SU-DHL-6 (cell line): ENCODE measurements around the gene GBA2.

Experiments used
- H2AFZ ChIP-seq: fragments of 200-600 bp; sonication (generic); 2 replicates; pipeline ENCODE4 v1.6.1; 2014; ENCODE audit warnings: low read depth, mild to moderate bottlenecking, moderate library complexity, mixed read lengths, antibody characterized with exemption, low read length; ENCODE audit not compliant: severe bottlenecking
- H3F3A ChIP-seq: fragments of 200-600 bp; shearing (Covaris generic); 2 replicates; pipeline ENCODE4 v1.6.0; 2016; ENCODE audit warnings: antibody characterized with exemption, mild to moderate bottlenecking; ENCODE audit not compliant: insufficient read depth
- H3K27ac ChIP-seq: fragments of 200-600 bp; sonication (generic); 2 replicates; pipeline ENCODE4 v1.5.1; 2016; ENCODE audit warnings: low read depth, mild to moderate bottlenecking, low read length, moderate library complexity, mixed read lengths
- H3K27me3 ChIP-seq: fragments of 200-600 bp; sonication (generic), shearing (Covaris generic); 2 replicates; pipeline ENCODE4 v1.6.0; 2014; ENCODE audit warnings: mild to moderate bottlenecking, low read length
- H3K36me3 ChIP-seq: fragments of 200-600 bp; sonication (generic); 2 replicates; pipeline ENCODE4 v1.6.1; 2014; ENCODE audit warnings: mild to moderate bottlenecking, low read length, mixed read lengths
- H3K4me2 ChIP-seq: fragments of 300-600, 200-600 bp; shearing (Covaris generic), sonication (generic); 2 replicates; pipeline ENCODE4 v1.6.0; 2014; ENCODE audit warnings: low read length, low read depth, mild to moderate bottlenecking; ENCODE audit not compliant: poor library complexity, severe bottlenecking
- H3K4me3 ChIP-seq: fragments of 200-600 bp; sonication (generic); 2 replicates; pipeline ENCODE4 v1.5.1; 2014; ENCODE audit warnings: antibody characterized with exemption, low read length, mild to moderate bottlenecking, mixed read lengths; ENCODE audit not compliant: insufficient read depth, poor library complexity, severe bottlenecking
- H3K79me2 ChIP-seq: fragments of 200-600 bp; sonication (generic); 2 replicates; pipeline ENCODE4 v1.6.1; 2014; ENCODE audit warnings: mild to moderate bottlenecking, low read length, moderate library complexity; ENCODE audit not compliant: insufficient read depth
- H3K9ac ChIP-seq: fragments of 200-600 bp; sonication (generic); 2 replicates; pipeline ENCODE4 v1.7.0; 2014; ENCODE audit warnings: mild to moderate bottlenecking, low read length
- H3K9me2 ChIP-seq: fragments of 200-600 bp; sonication (generic); replicated peaks from 2 replicates; pipeline ENCODE4 v1.6.1; 2014; ENCODE audit warnings: low read length; ENCODE audit not compliant: insufficient read depth
- H3K9me3 ChIP-seq: fragments of 200-600 bp; sonication (generic); 2 replicates; pipeline ENCODE4 v1.6.1; 2014; ENCODE audit warnings: low read length, mixed read lengths; ENCODE audit not compliant: insufficient read depth
- H4K20me1 ChIP-seq: fragments of 200-600 bp; sonication (generic); 2 replicates; pipeline ENCODE4 v1.6.1; 2014; ENCODE audit warnings: low read depth, mild to moderate bottlenecking, antibody characterized with exemption, low read length, moderate library complexity, mixed read lengths
- EZH2phosphoT487 ChIP-seq: fragments of 200-600 bp; sonication (generic), shearing (Covaris generic); conservative IDR thresholded peaks from 2 replicates; pipeline ENCODE4 v1.6.1; 2018; ENCODE audit warnings: mild to moderate bottlenecking, antibody characterized with exemption, low read length, moderate library complexity, mixed read lengths
- TF ChIP-seq, protein P1 (sequence below): fragments of 200-600 bp; sonication (generic); IDR thresholded peaks from one replicate; pipeline ENCODE4 v1.5.1; 2017; ENCODE audit warnings: antibody characterized with exemption, mild to moderate bottlenecking, low read length, moderate library complexity; ENCODE audit not compliant: insufficient read depth, poor library complexity, severe bottlenecking

GBA2 gene

DNA sequence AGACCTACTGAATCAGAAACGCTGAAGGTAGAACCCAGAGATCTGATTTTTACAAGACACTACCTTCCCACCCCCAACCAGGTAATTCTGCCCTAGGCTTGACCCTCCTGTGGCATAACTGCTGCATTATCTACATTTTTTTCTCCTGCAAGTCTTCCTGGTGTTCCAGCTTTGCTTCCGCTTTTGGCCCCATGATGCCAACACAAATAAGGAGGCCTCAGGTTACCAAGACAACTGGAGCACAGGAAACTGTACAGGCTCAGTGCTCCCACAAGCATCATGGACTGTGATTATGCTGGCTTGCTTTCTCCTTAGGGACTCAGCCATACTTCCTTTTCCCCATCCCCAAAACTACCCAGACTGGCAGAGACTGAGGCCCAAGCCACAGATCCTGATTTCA, 11.6 kb upstream of the GBA2 start:
- no peaks in the 10 kb centered on the region for H3K79me2 ChIP-seq
- H3K4me3 ChIP-seq, result no peak overlapping the region
- no peak overlapping the region for H3K4me2 ChIP-seq
- no peaks in the 10 kb centered on the region for H3K36me3 ChIP-seq
- no peak overlapping the region for H3K27ac ChIP-seq
- peaks cover 18% of the 10 kb centered on the region for H3F3A ChIP-seq
- H3K9ac ChIP-seq, result no peak overlapping the region
- H3K9me2 ChIP-seq, result no peaks in the 10 kb centered on the region
- no peak overlapping the region for H2AFZ ChIP-seq
- H3K27me3 ChIP-seq, result no peaks in the 10 kb centered on the region
- H4K20me1 ChIP-seq, result no peaks in the 10 kb centered on the region
- TF ChIP-seq, protein P1, sequence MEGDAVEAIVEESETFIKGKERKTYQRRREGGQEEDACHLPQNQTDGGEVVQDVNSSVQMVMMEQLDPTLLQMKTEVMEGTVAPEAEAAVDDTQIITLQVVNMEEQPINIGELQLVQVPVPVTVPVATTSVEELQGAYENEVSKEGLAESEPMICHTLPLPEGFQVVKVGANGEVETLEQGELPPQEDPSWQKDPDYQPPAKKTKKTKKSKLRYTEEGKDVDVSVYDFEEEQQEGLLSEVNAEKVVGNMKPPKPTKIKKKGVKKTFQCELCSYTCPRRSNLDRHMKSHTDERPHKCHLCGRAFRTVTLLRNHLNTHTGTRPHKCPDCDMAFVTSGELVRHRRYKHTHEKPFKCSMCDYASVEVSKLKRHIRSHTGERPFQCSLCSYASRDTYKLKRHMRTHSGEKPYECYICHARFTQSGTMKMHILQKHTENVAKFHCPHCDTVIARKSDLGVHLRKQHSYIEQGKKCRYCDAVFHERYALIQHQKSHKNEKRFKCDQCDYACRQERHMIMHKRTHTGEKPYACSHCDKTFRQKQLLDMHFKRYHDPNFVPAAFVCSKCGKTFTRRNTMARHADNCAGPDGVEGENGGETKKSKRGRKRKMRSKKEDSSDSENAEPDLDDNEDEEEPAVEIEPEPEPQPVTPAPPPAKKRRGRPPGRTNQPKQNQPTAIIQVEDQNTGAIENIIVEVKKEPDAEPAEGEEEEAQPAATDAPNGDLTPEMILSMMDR, result no peak
- no peaks in the 10 kb centered on the region for H3K9me3 ChIP-seq

DNA sequence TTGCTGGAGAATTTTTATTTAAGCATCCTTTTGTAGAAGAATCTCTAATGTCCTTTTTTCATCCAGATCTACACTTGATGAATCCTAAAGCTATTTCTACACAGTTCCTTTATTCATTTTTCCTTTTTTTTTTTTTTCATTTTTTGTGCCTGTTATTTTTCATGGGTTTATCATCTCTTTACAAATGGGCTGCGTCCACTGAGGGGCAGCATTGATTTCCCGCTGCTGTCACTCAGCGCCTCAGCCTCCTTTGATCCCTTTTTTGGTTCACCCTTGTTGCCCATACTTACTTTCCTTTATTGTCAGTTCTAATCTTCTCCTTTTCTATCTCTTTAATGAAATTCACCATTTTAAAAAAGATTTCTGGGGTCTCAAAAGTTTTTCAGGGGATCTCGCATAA, 10.8 kb upstream of the GBA2 start:
- Histone ChIP-seq H3K9me2 (no peaks in the 10 kb centered on the region), H3F3A (peaks cover 18% of the 10 kb centered on the region), H3K9me3 (no peaks in the 10 kb centered on the region), H3K36me3 (no peaks in the 10 kb centered on the region), H3K79me2 (no peaks in the 10 kb centered on the region), H3K9ac (no peak overlapping the region), H3K4me3 (no peak overlapping the region), H3K27ac (no peak overlapping the region), H3K27me3 (no peaks in the 10 kb centered on the region), H4K20me1 (no peaks in the 10 kb centered on the region), H3K4me2 (no peak overlapping the region), H2AFZ (no peak overlapping the region)
- no peak for TF ChIP-seq EZH2phosphoT487
- TF ChIP-seq, protein P1, result no peak

DNA sequence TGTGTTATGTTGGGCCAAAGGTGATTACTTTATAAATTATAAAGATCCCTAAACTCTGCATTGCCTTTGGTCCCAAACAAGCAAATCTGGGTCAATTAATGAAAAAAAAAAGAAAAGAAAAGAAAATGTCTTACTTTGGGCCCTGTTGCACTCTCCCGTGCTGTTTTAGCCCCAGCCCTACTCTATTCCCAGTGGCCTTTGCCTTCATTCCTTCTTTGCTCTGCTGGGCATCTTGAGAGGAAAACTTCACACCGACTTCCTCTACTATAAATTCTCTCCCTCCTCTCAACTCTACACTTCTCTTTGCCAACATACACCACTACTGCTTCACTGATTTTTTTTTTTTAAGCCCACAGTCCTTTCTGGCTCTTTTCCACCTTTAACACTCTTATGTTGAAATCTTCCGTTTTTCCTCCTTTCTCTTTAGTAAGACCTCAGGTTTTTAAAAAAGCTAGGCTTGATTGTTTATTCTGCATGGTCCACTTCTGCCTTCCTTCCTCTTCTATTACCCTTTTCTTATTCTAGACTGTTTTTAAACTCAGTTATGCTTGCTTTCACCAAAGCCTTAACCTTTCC, 9.5 kb upstream of the GBA2 start:
- Histone ChIP-seq H3K4me2 (peak overlapping the region; percentile 69), H3K9ac (0 out of 2 replicates have a peak overlapping the region, but pooled peaks have one; percentile 66), H3F3A (peaks cover 18% of the 10 kb centered on the region), H3K36me3 (no peaks in the 10 kb centered on the region), H3K9me3 (no peaks in the 10 kb centered on the region), H3K27ac (peak overlapping the region; percentile 64), H3K27me3 (no peaks in the 10 kb centered on the region), H4K20me1 (no peaks in the 10 kb centered on the region), H3K79me2 (no peaks in the 10 kb centered on the region), H3K9me2 (no peaks in the 10 kb centered on the region), H3K4me3 (no peak overlapping the region), H2AFZ (no peak overlapping the region)
- TF ChIP-seq, protein P1, result no peak
